GM12878 (cell line): Measurements from ENCODE around the gene CARMIL3. TPM values are rescaled to one million over a fixed set of nuclear protein-coding genes. Genes with fewer than 3 reads are reported as not detected.

Experiments
- BACH1 ChIP-seq: fragments of 450-650 bp; IDR thresholded peaks from 2 replicates; pipeline ENCODE4 v1.6.1; 2017; ENCODE audit warnings: mild to moderate bottlenecking, borderline replicate concordance
- BHLHE40 ChIP-seq, 2 experiments: fragments of 450-650 bp in 1 of 2; IDR thresholded peaks; 2 replicates each; pipeline ENCODE4 v1.6.1; 2011 to 2017; ENCODE audit warnings: low read depth in 2 of 2, borderline replicate concordance in 1 of 2, improper control_type of control experiment in 1 of 2, low read length in 1 of 2, mild to moderate bottlenecking in 1 of 2
- BRCA1 ChIP-seq: IDR thresholded peaks from 2 replicates; pipeline ENCODE4 v1.6.1; 2011; ENCODE audit warnings: low read depth, low read length, improper control_type of control experiment
- CREB1 ChIP-seq: IDR thresholded peaks from 2 replicates; pipeline ENCODE4 v1.6.1; 2012; ENCODE audit warnings: low read depth, mild to moderate bottlenecking, inconsistent platforms
- ESRRA ChIP-seq: IDR thresholded peaks from 2 replicates; pipeline ENCODE4 v1.6.1; 2012; ENCODE audit warnings: mild to moderate bottlenecking, low read length, improper control_type of control experiment
- ETV6 ChIP-seq, 2 experiments: fragments of 450-650 bp in 1 of 2; IDR thresholded peaks in 1 of 2; conservative IDR thresholded peaks in 1 of 2; 2 replicates each; pipeline ENCODE4 v1.6.1; 2014; ENCODE audit warnings: antibody characterized with exemption in 1 of 2, borderline replicate concordance in 1 of 2, low read depth in 1 of 2, mild to moderate bottlenecking in 1 of 2, moderate library complexity in 1 of 2
- GABPA ChIP-seq: IDR thresholded peaks from 2 replicates; pipeline ENCODE4 v1.6.1; 2014; ENCODE audit warnings: antibody characterized with exemption, low read depth, mild to moderate bottlenecking, inconsistent platforms
- HDAC6 ChIP-seq: fragments of 200-600 bp; sonication (generic); IDR thresholded peaks from one replicate; pipeline ENCODE4 v1.8.0; 2017; ENCODE audit warnings: antibody characterized with exemption; ENCODE audit not compliant: unreplicated experiment
- IKZF2 ChIP-seq, 2 experiments: fragments of 450-650 bp; IDR thresholded peaks; 2 replicates each; pipeline ENCODE4 v1.6.1; 2017; ENCODE audit warnings: mild to moderate bottlenecking in 2 of 2, moderate library complexity in 2 of 2
- KAT2A ChIP-seq: conservative IDR thresholded peaks from 2 replicates; pipeline ENCODE4 v1.6.1; 2011; ENCODE audit warnings: low read depth, low read length; ENCODE audit not compliant: control insufficient read depth
- KLF5 ChIP-seq: fragments of 450-650 bp; IDR thresholded peaks from 2 replicates; pipeline ENCODE4 v1.6.1; 2014; ENCODE audit warnings: mild to moderate bottlenecking; ENCODE audit not compliant: partially characterized antibody
- MYC ChIP-seq: IDR thresholded peaks from 2 replicates; pipeline ENCODE4 v1.6.1; 2011; ENCODE audit warnings: mild to moderate bottlenecking, low read length, moderate library complexity, inconsistent platforms; ENCODE audit not compliant: insufficient read depth, insufficient replicate concordance, insufficient read length, severe bottlenecking
- NR2C1 ChIP-seq: fragments of 450-650 bp; IDR thresholded peaks from 2 replicates; pipeline ENCODE4 v1.6.1; 2017; ENCODE audit warnings: antibody characterized with exemption, mild to moderate bottlenecking, moderate library complexity
- RB1 ChIP-seq: fragments of 450-650 bp; formaldehyde crosslinking; IDR thresholded peaks from 2 replicates; pipeline ENCODE4 v1.6.1; 2017; ENCODE audit warnings: mild to moderate bottlenecking, borderline replicate concordance
- RCOR1 ChIP-seq: conservative IDR thresholded peaks from 2 replicates; pipeline ENCODE4 v1.6.1; 2012; ENCODE audit warnings: low read depth, low read length, improper control_type of control experiment
- SMARCA5 ChIP-seq: fragments of 450-650 bp; IDR thresholded peaks from 2 replicates; pipeline ENCODE4 v1.6.1; 2017; ENCODE audit warnings: mild to moderate bottlenecking
- SREBF1 ChIP-seq: IDR thresholded peaks from 2 replicates; pipeline ENCODE4 v1.6.1; 2012; ENCODE audit warnings: mild to moderate bottlenecking, low read length
- YY1 ChIP-seq: IDR thresholded peaks from 2 replicates; pipeline ENCODE4 v1.6.1; 2011; ENCODE audit warnings: low read depth, mild to moderate bottlenecking, low read length
- polyA plus RNA-seq, 11 experiments: library from polyadenylated mRNA; depleted of rRNA in 4 of 11; unstranded in 6 of 11; stranded (reverse) in 5 of 11; fragments of >200 nt; fragmentation: Nextera tagmentation in 4 of 11; fragmentation: Illumina TruSeq in 1 of 11; extraction: Ambion mirVana in 4 of 11; extraction: Trizol in 1 of 11; gene quantifications; 1 replicate in 1 of 11; 2 replicates in 10 of 11; pipeline versions ENCODE4 v1.2.1 to v1.2.3, GENCODE V29; 2011 to 2016; ENCODE audit warnings: inconsistent platforms in 2 of 11, missing spikeins in 2 of 11, low read depth in 1 of 11
- total RNA-seq, 4 experiments: library from RNA; depleted of rRNA in 3 of 4; stranded (reverse); fragments of >200 nt in 3 of 4; fragmentation: Illumina TruSeq in 1 of 4; extraction: Trizol in 1 of 4; gene quantifications; 2 replicates each; pipeline versions ENCODE4 v1.2.1 to v1.2.3, GENCODE V29; 2013 to 2021
- TF ChIP-seq, protein P1 (sequence below): fragments of 450-650 bp; IDR thresholded peaks from 2 replicates; pipeline ENCODE4 v1.6.1; 2016; ENCODE audit warnings: mild to moderate bottlenecking, moderate library complexity, borderline replicate concordance
- TF ChIP-seq, protein P2 (sequence below): fragments of 450-650 bp; IDR thresholded peaks from 2 replicates; pipeline ENCODE4 v1.6.1; 2017; ENCODE audit warnings: antibody characterized with exemption, mild to moderate bottlenecking, moderate library complexity
- TF ChIP-seq, protein P3 (sequence below): fragments of 450-650 bp; IDR thresholded peaks from 2 replicates; pipeline ENCODE4 v1.6.1; 2018; ENCODE audit warnings: borderline replicate concordance, mild to moderate bottlenecking; ENCODE audit not compliant: partially characterized antibody

Gene CARMIL3
- total and polyA plus RNA-seq, 10 of the 15 experiments (the other 5 are each of a cell fraction or from before 2014, with no cell fraction given) = 0.09 to 0.32 (median 0.25) TPM; not detected in 3

DNA sequence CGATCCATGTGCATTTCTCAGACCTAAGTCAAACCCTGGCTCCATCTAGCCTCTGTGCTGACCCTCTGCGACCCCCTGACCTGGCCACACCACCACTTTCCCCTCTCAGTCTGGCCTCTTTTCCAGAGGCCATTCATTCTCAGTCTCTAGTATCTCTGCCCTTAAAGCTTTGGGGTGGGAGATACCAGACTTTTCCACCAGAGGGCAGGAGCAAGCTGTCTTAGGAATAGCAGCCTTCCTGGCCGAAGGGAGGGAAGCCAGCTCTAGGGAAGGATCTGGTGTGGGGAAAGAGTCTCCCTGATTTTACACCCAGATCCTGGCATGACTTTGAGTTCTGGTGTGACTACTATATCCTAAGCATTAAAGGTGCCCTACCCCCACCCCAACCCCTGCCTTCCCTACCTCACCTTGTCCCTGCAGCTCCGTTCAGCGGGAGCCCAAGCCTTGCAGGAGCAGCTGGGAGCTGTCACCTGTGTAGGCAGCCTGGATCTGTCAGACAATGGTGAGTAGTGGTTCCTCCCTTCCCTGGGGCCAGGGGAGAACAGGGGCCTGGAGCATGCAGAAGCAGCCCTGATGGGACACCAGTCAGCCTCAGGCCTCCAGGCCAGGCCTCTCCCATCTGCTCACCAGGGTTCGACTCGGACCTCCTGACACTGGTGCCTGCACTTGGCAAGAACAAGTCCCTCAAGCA lies 6.6 kb downstream of the CARMIL3 start (continued):
- TF ChIP-seq, protein P1, sequence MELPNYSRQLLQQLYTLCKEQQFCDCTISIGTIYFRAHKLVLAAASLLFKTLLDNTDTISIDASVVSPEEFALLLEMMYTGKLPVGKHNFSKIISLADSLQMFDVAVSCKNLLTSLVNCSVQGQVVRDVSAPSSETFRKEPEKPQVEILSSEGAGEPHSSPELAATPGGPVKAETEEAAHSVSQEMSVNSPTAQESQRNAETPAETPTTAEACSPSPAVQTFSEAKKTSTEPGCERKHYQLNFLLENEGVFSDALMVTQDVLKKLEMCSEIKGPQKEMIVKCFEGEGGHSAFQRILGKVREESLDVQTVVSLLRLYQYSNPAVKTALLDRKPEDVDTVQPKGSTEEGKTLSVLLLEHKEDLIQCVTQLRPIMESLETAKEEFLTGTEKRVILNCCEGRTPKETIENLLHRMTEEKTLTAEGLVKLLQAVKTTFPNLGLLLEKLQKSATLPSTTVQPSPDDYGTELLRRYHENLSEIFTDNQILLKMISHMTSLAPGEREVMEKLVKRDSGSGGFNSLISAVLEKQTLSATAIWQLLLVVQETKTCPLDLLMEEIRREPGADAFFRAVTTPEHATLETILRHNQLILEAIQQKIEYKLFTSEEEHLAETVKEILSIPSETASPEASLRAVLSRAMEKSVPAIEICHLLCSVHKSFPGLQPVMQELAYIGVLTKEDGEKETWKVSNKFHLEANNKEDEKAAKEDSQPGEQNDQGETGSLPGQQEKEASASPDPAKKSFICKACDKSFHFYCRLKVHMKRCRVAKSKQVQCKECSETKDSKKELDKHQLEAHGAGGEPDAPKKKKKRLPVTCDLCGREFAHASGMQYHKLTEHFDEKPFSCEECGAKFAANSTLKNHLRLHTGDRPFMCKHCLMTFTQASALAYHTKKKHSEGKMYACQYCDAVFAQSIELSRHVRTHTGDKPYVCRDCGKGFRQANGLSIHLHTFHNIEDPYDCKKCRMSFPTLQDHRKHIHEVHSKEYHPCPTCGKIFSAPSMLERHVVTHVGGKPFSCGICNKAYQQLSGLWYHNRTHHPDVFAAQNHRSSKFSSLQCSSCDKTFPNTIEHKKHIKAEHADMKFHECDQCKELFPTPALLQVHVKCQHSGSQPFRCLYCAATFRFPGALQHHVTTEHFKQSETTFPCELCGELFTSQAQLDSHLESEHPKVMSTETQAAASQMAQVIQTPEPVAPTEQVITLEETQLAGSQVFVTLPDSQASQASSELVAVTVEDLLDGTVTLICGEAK = no peak
- 0 out of 2 replicates have a peak, but pooled peaks have one; percentile 37 for TF ChIP-seq RB1
- no peak for TF ChIP-seq BACH1
- TF ChIP-seq SMARCA5 = no peak
- TF ChIP-seq CREB1 = no peak
- TF ChIP-seq, protein P2, sequence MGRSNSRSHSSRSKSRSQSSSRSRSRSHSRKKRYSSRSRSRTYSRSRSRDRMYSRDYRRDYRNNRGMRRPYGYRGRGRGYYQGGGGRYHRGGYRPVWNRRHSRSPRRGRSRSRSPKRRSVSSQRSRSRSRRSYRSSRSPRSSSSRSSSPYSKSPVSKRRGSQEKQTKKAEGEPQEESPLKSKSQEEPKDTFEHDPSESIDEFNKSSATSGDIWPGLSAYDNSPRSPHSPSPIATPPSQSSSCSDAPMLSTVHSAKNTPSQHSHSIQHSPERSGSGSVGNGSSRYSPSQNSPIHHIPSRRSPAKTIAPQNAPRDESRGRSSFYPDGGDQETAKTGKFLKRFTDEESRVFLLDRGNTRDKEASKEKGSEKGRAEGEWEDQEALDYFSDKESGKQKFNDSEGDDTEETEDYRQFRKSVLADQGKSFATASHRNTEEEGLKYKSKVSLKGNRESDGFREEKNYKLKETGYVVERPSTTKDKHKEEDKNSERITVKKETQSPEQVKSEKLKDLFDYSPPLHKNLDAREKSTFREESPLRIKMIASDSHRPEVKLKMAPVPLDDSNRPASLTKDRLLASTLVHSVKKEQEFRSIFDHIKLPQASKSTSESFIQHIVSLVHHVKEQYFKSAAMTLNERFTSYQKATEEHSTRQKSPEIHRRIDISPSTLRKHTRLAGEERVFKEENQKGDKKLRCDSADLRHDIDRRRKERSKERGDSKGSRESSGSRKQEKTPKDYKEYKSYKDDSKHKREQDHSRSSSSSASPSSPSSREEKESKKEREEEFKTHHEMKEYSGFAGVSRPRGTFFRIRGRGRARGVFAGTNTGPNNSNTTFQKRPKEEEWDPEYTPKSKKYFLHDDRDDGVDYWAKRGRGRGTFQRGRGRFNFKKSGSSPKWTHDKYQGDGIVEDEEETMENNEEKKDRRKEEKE = no peak
- no peak for TF ChIP-seq ETV6 (conservative IDR thresholded peaks at IDR 0.05 in 1 of 2, IDR thresholded peaks at IDR 0.05 in 1 of 2; ENCODE audit: borderline replicate concordance in 1 of 2, low read depth in 1 of 2)
- no peak for TF ChIP-seq KLF5
- TF ChIP-seq GABPA = no peak
- no peak for TF ChIP-seq ESRRA
- TF ChIP-seq RCOR1 = no peak
- TF ChIP-seq KAT2A = no peak
- TF ChIP-seq BHLHE40 (IDR thresholded peaks at IDR 0.05; ENCODE audit: borderline replicate concordance in 1 of 2, low read depth in 2 of 2, low read length in 1 of 2) = no peak
- no peak for TF ChIP-seq BRCA1
- no peak for TF ChIP-seq HDAC6
- peak; percentile 55; the same call in 1 of the 2 replicates for TF ChIP-seq YY1
- no peak for TF ChIP-seq NR2C1
- peak; percentile 23; a peak in 2 of 4 replicates for TF ChIP-seq IKZF2 (IDR thresholded peaks at IDR 0.05)
- TF ChIP-seq, protein P3, sequence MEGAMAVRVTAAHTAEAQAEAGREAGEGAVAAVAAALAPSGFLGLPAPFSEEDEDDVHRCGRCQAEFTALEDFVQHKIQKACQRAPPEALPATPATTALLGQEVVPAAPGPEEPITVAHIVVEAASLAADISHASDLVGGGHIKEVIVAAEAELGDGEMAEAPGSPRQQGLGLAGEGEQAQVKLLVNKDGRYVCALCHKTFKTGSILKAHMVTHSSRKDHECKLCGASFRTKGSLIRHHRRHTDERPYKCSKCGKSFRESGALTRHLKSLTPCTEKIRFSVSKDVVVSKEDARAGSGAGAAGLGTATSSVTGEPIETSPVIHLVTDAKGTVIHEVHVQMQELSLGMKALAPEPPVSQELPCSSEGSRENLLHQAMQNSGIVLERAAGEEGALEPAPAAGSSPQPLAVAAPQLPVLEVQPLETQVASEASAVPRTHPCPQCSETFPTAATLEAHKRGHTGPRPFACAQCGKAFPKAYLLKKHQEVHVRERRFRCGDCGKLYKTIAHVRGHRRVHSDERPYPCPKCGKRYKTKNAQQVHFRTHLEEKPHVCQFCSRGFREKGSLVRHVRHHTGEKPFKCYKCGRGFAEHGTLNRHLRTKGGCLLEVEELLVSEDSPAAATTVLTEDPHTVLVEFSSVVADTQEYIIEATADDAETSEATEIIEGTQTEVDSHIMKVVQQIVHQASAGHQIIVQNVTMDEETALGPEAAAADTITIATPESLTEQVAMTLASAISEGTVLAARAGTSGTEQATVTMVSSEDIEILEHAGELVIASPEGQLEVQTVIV = no peak
- no peak for TF ChIP-seq MYC
- no peak for TF ChIP-seq SREBF1
